Measurements from ENCODE around the gene RPL35.

DNA sequence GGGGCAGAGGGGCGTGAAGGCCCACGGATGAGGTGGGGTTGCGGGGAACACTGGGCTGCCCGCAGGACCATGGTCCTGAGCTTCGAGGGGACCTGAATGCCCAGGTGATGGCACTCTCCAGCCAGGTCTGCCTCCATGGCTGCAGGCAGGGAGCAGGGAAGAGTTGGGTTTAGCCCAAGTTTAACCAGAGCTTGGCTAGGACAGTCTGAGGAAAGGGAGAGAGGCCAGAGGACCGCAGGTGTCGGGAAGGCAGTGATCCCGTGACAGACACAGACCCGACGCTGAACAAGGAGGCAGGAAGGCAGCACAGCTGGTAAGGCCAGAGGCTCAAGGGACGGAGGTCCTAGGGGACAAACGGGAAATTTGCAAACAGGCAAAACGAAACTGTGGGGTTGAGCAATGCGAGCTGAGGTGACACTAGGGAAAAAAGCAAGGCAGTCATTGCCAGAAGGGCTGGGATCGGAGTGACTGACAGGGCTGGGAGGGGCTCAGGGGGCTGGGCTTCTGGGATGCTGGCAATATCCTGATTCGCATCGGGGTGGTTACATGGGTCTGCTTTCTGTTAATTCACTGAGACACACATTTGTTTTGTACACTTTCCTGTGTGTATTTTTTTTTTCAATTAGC is 25.2 kb upstream of the RPL35 start:
- TF ChIP-seq, protein P1, sequence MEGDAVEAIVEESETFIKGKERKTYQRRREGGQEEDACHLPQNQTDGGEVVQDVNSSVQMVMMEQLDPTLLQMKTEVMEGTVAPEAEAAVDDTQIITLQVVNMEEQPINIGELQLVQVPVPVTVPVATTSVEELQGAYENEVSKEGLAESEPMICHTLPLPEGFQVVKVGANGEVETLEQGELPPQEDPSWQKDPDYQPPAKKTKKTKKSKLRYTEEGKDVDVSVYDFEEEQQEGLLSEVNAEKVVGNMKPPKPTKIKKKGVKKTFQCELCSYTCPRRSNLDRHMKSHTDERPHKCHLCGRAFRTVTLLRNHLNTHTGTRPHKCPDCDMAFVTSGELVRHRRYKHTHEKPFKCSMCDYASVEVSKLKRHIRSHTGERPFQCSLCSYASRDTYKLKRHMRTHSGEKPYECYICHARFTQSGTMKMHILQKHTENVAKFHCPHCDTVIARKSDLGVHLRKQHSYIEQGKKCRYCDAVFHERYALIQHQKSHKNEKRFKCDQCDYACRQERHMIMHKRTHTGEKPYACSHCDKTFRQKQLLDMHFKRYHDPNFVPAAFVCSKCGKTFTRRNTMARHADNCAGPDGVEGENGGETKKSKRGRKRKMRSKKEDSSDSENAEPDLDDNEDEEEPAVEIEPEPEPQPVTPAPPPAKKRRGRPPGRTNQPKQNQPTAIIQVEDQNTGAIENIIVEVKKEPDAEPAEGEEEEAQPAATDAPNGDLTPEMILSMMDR (conservative IDR thresholded peaks at IDR 0.05; ENCODE audit: low read depth, low read length): no peak
- no peak for TF ChIP-seq EZH2 (IDR thresholded peaks at IDR 0.05; ENCODE audit: borderline replicate concordance, low read depth, low read length, poor library complexity, severe bottlenecking)

All from A673 (cell line).